Activated CD8-positive, alpha-beta memory T cell treated with anti-CD3 and anti-CD28 coated beads, Interleukin-2, amount 50 U/mL, for 48 hours (primary cell): ENCODE measurements around the gene CHD9NB.
A peak's percentile ranks its signal among the peaks of the same experiment; 100 is the strongest.
"Not testable (repeated sequence)": the region's sequence is repeated elsewhere in the genome, so short reads cannot be mapped to it uniquely, and the experiment has no call there.

Source experiments
- DNase-seq: peaks from one replicate; pipeline ENCODE4 v3.0.0-alpha.2; 2020

Gene CHD9NB

GRCh38 chr16:53055541-53056391, 3.1 kb upstream of the CHD9NB start:
- peak; percentile 56 for DNase-seq

DNA sequence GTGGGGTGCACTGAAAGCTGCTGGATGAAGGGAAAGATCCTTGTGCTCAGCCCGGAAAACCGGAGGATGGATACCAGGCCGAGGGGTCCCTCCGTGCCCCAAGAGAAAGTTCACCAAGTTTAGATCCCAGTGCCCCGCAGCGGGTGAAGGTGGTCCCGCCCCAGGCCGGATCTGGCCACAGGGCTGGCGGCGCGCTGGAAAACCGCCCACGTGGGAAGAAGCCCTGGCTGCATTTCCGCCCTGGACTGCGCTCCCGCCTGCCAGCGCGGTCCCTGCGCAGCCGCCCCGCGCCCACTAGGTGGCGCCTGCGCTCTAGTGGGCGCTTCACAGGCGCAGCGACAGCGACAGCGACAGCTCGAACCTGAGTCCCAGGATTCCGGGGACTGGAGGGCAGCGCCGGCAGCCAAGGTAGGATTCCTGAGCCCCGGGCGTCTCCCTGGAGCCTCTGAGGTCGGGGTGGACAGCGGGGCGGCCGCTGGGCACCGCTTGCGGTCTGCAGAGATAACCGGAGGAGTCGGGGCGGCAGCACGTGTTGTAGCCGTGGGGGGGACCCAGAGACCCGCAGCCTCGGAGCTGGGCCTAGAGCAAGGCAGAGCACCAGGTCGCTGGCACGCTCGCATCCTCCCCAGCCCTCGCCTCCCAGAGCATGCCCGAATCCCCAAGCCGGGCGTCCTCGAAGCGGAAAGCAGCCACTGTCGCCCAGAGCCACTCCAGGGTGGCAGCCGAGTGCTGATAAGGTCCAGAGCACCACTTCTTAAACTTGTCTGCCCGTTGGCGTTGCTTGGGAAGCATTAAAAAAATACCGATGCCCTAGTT, 2.2 kb upstream of the CHD9NB start, which contains the start of gene CHD9:
Gene CHD9, plus strand, starts transcription at position 322 of the 816 bp plus-strand sequence. CDS start 101,099 bp downstream, outside the sequence.
- DNase-seq = peak; percentile 89

DNA sequence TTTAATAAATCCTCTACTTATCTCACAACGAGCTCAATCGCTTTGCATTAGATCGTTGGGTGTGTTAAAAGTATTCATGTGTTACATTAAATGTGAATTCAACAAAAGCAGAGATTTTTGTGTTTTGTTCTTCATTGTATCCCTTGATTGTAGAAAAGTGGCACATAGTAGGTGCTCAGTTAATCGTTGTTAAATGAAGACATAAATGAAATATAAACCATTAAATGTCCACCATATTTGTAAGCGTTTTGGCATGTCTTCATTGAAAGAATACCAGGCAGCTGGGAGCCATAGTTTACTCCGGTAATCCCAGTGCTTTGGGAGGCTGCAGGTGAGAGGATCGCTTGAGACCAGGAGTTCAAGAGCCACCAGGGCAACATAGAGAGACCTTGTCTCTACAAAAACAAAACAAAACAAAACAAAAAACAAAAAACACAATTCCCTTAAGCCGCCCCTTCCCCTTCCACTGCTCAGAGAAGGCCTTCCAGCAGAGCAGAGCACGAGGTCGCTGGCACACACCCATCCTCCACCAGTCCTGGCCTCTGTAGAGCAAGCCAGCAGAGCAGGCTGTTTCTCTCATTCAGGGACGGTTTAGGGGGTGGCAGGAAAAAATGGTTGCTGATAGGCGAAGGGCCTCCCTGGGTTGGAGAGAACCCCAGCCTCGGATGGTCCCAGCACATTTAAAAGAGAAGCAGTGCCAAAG, 1.4 kb upstream of the CHD9NB start:
- DNase-seq = no peak

- not testable (repeated sequence) for DNase-seq
These were observed 1.4 kb downstream of the CHD9NB start for GRCh38 chr16:53051255-53051654.

- DNase-seq = no peak
These were observed 4.4 kb downstream of the CHD9NB start for GRCh38 chr16:53048139-53048915.

- DNase-seq = not testable (repeated sequence)
These were observed 5.2 kb downstream of the CHD9NB start for GRCh38 chr16:53047515-53047914.

DNA sequence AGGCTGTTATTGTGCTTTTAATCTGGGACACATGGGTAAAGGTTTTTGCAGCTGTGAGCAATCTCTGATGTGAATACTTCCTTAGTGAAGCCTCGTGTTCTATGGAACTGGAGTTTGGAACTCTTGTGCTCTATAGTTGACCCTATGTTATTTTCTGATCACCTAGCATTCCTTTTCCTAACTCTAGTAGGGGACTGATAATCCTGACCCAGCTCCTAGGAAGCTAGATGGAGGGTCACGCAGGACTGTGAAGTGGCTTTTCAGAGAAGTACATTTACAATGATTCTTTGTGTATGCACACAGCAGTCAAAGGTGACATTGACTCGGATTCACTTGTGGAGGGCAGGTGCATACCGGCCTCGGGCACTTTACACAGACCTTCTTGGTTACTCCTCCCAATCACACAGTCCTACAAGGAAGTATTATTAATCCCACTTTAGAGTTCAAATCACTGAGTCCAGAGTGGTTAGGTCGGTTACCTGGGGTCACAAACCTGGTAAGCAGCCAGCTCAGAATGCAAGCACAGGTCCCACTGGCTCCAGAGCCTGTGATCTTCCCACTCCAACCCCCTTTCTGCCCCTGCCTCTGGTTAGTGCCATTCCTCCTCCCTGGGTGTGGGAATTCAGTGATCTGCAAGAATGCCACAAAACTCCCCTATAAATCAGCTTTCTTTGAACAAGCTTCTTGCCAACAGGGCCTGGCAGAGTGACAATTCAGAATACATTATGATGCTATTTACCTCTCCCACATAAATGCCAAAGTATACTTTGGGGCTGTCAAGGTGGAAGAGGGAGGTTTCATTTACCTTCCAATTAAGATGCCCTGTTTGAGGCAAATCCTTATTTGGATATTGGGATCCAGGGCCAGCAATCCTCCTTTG, 7.1 kb downstream of the CHD9NB start:
- no peak for DNase-seq

DNA sequence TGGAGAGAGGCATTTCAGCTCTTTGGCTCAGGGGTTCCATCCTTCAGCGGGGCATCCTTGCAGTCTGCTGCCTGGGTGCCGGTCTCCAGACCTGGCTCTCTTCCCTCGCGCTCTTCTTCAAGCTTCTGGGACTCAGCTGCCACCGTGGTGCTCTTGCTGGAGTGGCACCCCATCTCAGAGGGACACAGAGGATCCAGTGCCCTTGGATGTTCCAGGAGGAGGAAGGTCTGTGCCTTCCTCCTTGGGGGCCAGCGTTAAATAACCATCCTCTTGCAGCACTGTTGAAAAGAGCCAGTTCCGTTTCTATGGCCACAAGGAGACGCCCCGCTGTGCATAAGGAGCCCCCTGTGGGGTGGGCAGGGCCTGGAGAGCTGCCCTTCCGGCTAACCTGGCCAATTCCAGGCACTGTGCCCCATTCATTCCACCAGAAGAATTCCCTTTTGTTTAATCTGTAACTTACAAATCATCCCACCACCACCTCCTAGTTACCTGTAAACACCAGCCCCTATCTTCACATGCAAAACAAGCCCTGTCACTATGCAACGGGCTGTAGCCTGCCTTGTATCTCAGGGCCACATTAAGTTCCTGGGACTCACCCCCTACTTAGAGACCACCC, 8.6 kb downstream of the CHD9NB start:
- DNase-seq = no peak

DNA sequence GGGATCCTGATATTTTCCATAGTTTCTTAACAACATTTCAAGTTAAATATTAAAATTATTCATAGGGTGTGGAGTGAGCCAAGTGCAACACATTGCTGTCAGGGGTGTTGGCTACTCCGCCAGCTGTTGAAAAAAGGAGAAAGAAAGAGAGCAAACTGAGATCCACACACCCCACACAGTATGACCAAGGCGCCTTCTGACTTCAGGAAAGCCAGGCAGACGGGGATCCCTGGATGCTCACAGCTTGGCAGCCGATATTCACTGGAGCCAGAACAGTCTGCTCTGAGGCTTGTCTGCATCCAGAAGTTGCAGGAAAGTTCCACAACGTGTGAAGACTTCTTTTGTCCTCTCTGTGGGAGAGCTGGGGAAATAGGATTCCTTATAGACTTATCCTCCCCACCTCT, 9.3 kb downstream of the CHD9NB start:
- no peak for DNase-seq

GRCh38 chr16:53042235-53042701, 10.4 kb downstream of the CHD9NB start:
- no peak for DNase-seq

DNA sequence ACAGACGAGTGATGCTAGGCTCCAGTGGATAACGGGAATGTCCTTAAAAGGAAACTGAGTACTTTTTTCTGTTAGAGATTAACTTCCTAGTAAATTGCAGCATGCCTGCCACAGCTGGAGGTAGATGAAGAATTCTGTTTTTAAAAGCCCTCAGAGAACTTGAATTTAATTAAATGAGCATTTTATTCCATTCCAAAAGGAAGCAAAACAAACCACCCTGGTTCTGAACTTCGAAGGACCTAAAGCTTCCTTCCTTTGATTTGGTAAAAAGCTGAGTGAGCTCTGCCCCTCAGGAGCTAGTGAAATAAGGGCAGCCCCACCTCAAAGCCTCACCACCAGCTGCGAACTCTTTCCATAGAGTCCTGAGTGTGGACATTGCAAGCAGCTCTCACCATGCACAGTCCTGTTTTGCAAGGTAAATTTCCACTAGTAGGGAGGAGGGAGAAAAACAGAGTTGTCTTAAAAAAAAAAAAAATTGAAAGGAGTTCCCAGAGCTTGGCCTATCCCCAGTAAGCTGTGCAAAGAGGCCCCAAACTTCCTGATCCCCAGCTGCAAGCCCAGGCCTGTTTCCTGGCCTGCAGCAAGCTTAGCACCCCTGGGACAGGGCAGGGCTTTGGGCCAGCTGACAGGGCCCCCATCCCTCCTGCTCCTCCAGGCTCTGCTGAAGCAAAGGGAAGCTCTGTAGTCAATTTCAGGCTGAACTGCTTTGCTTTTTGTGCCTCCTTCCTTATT, 11.2 kb downstream of the CHD9NB start:
- no peak for DNase-seq

GRCh38 chr16:53040788-53041187, 11.9 kb downstream of the CHD9NB start:
- no peak for DNase-seq

DNA sequence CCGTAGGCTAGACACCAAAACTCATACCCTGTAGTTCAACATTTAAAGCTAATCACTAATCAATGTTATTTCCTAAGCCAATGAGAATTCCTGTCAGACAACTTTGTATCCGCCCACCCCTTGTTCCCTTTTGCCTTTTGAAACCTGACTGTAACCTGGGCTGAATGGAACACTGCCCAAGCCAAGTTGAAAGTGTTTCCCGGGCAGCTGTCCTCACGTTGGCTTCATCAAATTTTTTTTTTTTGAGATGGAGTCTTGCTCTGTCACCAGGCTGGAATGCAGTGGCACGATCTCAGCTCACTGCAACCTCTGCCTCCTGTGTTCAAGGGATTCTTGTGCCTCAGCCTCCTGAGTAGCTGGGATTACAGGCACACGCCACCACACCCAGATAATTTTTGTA, 16.0 kb downstream of the CHD9NB start:
- not testable (repeated sequence) for DNase-seq

- no peak for DNase-seq
These were observed 16.6 kb downstream of the CHD9NB start for GRCh38 chr16:53036066-53036465.

GRCh38 chr16:53035176-53035942, 17.3 kb downstream of the CHD9NB start:
- no peak for DNase-seq

GRCh38 chr16:53034306-53034705, 18.4 kb downstream of the CHD9NB start:
- DNase-seq = no peak

GRCh38 chr16:53031323-53031942, 21.3 kb downstream of the CHD9NB start:
- no peak for DNase-seq

- DNase-seq = no peak
These were observed 22.7 kb downstream of the CHD9NB start for GRCh38 chr16:53029971-53030370.

DNA sequence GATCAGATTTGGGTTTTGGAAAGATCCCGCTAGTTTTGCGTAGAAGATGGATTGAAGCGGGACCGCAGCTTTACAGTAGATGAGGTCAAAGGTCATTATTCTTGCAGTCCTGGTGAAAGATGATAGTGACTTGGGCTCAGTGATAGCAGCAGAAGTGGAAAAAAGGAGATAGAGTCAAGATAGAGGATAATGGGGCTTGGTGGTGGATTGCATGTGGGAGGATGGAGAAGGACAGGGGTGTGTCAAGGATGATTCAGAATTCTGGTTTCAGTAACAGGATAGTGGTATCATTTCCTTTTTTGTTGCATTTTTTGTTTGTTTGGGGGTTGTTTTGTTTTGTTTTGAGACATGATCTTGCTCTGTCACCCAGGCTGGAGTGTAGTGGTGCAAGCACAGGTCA, 28.7 kb downstream of the CHD9NB start:
- no peak for DNase-seq
